PFSK-1 (cell line): Measurements from ENCODE around the gene IFI35.

Source experiments
- FOXP2 ChIP-seq: optimal IDR thresholded peaks from 2 replicates; pipeline ENCODE3; 2011; ENCODE audit warnings: borderline replicate concordance, control low read depth, inconsistent platforms; ENCODE audit not compliant: insufficient read depth; ENCODE audit errors: extremely low read length, extremely low read depth
- POLR2AphosphoS5 ChIP-seq: IDR thresholded peaks from 2 replicates; pipeline ENCODE4 v1.6.1; 2012; ENCODE audit warnings: low read depth, mild to moderate bottlenecking, control low read depth, low read length, moderate library complexity
- SIN3A ChIP-seq: IDR thresholded peaks from 2 replicates; pipeline ENCODE4 v1.6.1; 2012; ENCODE audit warnings: mild to moderate bottlenecking, low read length, moderate library complexity, borderline replicate concordance; ENCODE audit not compliant: insufficient read depth
- TAF1 ChIP-seq: IDR thresholded peaks from 2 replicates; pipeline ENCODE4 v1.6.1; 2012; ENCODE audit warnings: low read length, control low read depth, borderline replicate concordance; ENCODE audit not compliant: insufficient read depth
- TF ChIP-seq, protein P1 (sequence below), 2 experiments: IDR thresholded peaks; 2 replicates each; pipeline versions ENCODE4 v1.6.1 to v1.8.0; 2011 to 2012; ENCODE audit warnings: low read depth in 2 of 2, low read length in 2 of 2, control low read depth in 1 of 2, inconsistent platforms in 1 of 2, mild to moderate bottlenecking in 1 of 2, moderate library complexity in 1 of 2; ENCODE audit not compliant: insufficient read depth in 1 of 2

DNA sequence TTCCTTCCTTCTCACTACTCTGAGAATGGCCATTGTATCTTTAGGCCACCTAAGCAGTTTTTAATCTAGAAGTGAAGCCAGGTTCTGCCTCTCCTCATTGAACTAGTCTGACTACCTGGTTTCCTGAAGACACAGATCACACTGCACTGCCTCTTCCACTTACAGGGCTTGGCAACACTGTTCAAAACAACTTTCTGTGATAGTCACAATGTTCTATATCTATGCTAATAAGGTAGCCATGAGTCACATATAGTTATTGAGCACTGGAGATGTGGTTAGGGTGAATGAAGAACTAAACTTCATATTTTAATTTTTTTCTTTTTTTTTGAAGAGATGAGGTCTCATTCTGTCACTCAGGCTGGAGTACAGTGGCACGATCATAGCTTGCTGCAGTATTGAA is 45.4 kb downstream of the IFI35 start:
- TF ChIP-seq POLR2AphosphoS5 = no peak
- no peak for TF ChIP-seq SIN3A
- TF ChIP-seq, protein P1, sequence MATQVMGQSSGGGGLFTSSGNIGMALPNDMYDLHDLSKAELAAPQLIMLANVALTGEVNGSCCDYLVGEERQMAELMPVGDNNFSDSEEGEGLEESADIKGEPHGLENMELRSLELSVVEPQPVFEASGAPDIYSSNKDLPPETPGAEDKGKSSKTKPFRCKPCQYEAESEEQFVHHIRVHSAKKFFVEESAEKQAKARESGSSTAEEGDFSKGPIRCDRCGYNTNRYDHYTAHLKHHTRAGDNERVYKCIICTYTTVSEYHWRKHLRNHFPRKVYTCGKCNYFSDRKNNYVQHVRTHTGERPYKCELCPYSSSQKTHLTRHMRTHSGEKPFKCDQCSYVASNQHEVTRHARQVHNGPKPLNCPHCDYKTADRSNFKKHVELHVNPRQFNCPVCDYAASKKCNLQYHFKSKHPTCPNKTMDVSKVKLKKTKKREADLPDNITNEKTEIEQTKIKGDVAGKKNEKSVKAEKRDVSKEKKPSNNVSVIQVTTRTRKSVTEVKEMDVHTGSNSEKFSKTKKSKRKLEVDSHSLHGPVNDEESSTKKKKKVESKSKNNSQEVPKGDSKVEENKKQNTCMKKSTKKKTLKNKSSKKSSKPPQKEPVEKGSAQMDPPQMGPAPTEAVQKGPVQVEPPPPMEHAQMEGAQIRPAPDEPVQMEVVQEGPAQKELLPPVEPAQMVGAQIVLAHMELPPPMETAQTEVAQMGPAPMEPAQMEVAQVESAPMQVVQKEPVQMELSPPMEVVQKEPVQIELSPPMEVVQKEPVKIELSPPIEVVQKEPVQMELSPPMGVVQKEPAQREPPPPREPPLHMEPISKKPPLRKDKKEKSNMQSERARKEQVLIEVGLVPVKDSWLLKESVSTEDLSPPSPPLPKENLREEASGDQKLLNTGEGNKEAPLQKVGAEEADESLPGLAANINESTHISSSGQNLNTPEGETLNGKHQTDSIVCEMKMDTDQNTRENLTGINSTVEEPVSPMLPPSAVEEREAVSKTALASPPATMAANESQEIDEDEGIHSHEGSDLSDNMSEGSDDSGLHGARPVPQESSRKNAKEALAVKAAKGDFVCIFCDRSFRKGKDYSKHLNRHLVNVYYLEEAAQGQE (IDR thresholded peaks at IDR 0.05; ENCODE audit: insufficient read depth in 1 of 2, low read depth in 2 of 2, low read length in 2 of 2) = no peak
- no peak for TF ChIP-seq TAF1
- TF ChIP-seq FOXP2 = no peak
